ENCODE data around the gene CYB5A. TPM values are rescaled to one million over a fixed set of nuclear protein-coding genes. Genes with fewer than 3 reads are reported as not detected.
A peak's percentile ranks its signal among the peaks of the same experiment; 100 is the strongest.

Gene CYB5A
- total RNA-seq, 1 donor from 2014 or later: 399 TPM

GRCh38 chr18:74248595-74248994 lies 43.2 kb downstream of the CYB5A start:
- ATAC-seq: peak; percentile 69
- no peak for DNase-seq
- intact Hi-C loops (cut with DNase I): no loop called here

GRCh38 chr18:74248189-74248588 lies 43.6 kb downstream of the CYB5A start:
- Histone ChIP-seq H3K4me1 (peaks cover 37% of the 10 kb centered on the region), H3K27ac (peak overlapping the region; percentile 4), H3K36me3 (peaks cover 6% of the 10 kb centered on the region), H3K4me3 (no peak overlapping the region), H3K27me3 (no peaks in the 10 kb centered on the region), H3K9me3 (no peaks in the 10 kb centered on the region)
- no peak for DNase-seq
- TF ChIP-seq CTCF (IDR thresholded peaks at IDR 0.05): no peak
- intact Hi-C loops (cut with DNase I): no loop called here
- no peak for ATAC-seq

More at GRCh38 chr18:74248595-74248994, 43.2 kb downstream of the CYB5A start:
- Histone ChIP-seq H3K36me3 (peaks cover 10% of the 10 kb centered on the region), H3K27ac (peak overlapping the region; percentile 4), H3K27me3 (no peaks in the 10 kb centered on the region), H3K4me3 (no peak overlapping the region), H3K9me3 (no peaks in the 10 kb centered on the region), H3K4me1 (peaks cover 37% of the 10 kb centered on the region)
- TF ChIP-seq CTCF (IDR thresholded peaks at IDR 0.05): no peak

- Histone ChIP-seq H3K4me1 (peaks cover 15% of the 10 kb centered on the region), H3K36me3 (no peaks in the 10 kb centered on the region), H3K27ac (no peak overlapping the region), H3K9me3 (no peaks in the 10 kb centered on the region), H3K27me3 (no peaks in the 10 kb centered on the region), H3K4me3 (no peak overlapping the region)
- ATAC-seq (no peak), DNase-seq (no peak)
- no peak for TF ChIP-seq CTCF (IDR thresholded peaks at IDR 0.05)
- intact Hi-C loops (cut with DNase I): no loop called here
These were observed 47.2 kb downstream of the CYB5A start for GRCh38 chr18:74244554-74244953.

GRCh38 chr18:74243127-74243526 lies 48.6 kb downstream of the CYB5A start:
- intact Hi-C loops (cut with DNase I): no loop called here
- H3K4me3 ChIP-seq: no peak overlapping the region
- no peak for DNase-seq
- H3K27ac ChIP-seq: peak overlapping the region; percentile 25
- ATAC-seq: no peak
- H3K9me3 ChIP-seq: no peaks in the 10 kb centered on the region
- no peaks in the 10 kb centered on the region for H3K27me3 ChIP-seq
- H3K4me1 ChIP-seq: peaks cover under 1% of the 10 kb centered on the region
- TF ChIP-seq CTCF (IDR thresholded peaks at IDR 0.05): no peak
- H3K36me3 ChIP-seq: no peaks in the 10 kb centered on the region

GRCh38 chr18:74242438-74243096 lies 49.2 kb downstream of the CYB5A start:
- no peaks in the 10 kb centered on the region for H3K4me1 ChIP-seq
- no peak overlapping the region for H3K4me3 ChIP-seq
- ATAC-seq (peak; percentile 56), DNase-seq (no peak)
- H3K27me3 ChIP-seq: no peaks in the 10 kb centered on the region
- H3K27ac ChIP-seq: peak overlapping the region; percentile 25
- peak; percentile 30 for TF ChIP-seq CTCF (IDR thresholded peaks at IDR 0.05)
- intact Hi-C loops (cut with DNase I): no loop called here
- H3K9me3 ChIP-seq: no peaks in the 10 kb centered on the region
- no peaks in the 10 kb centered on the region for H3K36me3 ChIP-seq

GRCh38 chr18:74241970-74242369 lies 49.8 kb downstream of the CYB5A start:
- Histone ChIP-seq H3K9me3 (no peaks in the 10 kb centered on the region), H3K27me3 (no peaks in the 10 kb centered on the region), H3K36me3 (no peaks in the 10 kb centered on the region), H3K4me3 (no peak overlapping the region), H3K27ac (peak overlapping the region; percentile 25), H3K4me1 (no peaks in the 10 kb centered on the region)
- DNase-seq: no peak
- intact Hi-C loops (cut with DNase I): no loop called here
- no peak for TF ChIP-seq CTCF (IDR thresholded peaks at IDR 0.05)
- no peak for ATAC-seq

Measured in upper lobe of right lung (tissue), 1 donor.